ENCODE data around the gene HEY2. TPM values are rescaled to one million over a fixed set of nuclear protein-coding genes. Genes with fewer than 3 reads are reported as not detected.

The HEY2 gene
- total RNA-seq, 1 donor from 2014 or later: 9.6 TPM

- no peak overlapping the region for H3K4me3 Mint-ChIP-seq
- peaks cover 26% of the 10 kb centered on the region for H3K4me1 Mint-ChIP-seq
- no peaks in the 10 kb centered on the region for H3K9me3 Mint-ChIP-seq
- no peak overlapping the region for H3K27ac Mint-ChIP-seq
- no peak for TF ChIP-seq CTCF (IDR thresholded peaks at IDR 0.05; ENCODE audit: unreplicated experiment)
- DNase-seq (ENCODE audit: low spot score in 2 of 2, unreplicated experiment in 2 of 2): no peak
- H3K36me3 Mint-ChIP-seq: no peaks in the 10 kb centered on the region
- peaks cover 52% of the 10 kb centered on the region for H3K27me3 Mint-ChIP-seq (ENCODE audit: low read depth)
These were observed 5.8 kb upstream of the HEY2 start for GRCh38 chr6:125743604-125744003.

GRCh38 chr6:125745281-125746018, 4.0 kb upstream of the HEY2 start:
- Mint-ChIP-seq H3K27me3 (ENCODE audit: low read depth) (peaks cover 66% of the 10 kb centered on the region), H3K4me3 (no peak overlapping the region), H3K36me3 (no peaks in the 10 kb centered on the region), H3K4me1 (peaks cover 33% of the 10 kb centered on the region), H3K9me3 (no peaks in the 10 kb centered on the region), H3K27ac (no peak overlapping the region)
- no peak for DNase-seq (ENCODE audit: low spot score in 2 of 2, unreplicated experiment in 2 of 2)
- no peak for TF ChIP-seq CTCF (IDR thresholded peaks at IDR 0.05; ENCODE audit: unreplicated experiment)

- no peak for DNase-seq (ENCODE audit: low spot score in 2 of 2, unreplicated experiment in 2 of 2)
- no peaks in the 10 kb centered on the region for H3K36me3 Mint-ChIP-seq
- H3K27ac Mint-ChIP-seq: peak overlapping the region; percentile 94
- H3K9me3 Mint-ChIP-seq: no peaks in the 10 kb centered on the region
- TF ChIP-seq CTCF (IDR thresholded peaks at IDR 0.05; ENCODE audit: unreplicated experiment): no peak
- H3K4me3 Mint-ChIP-seq: peak overlapping the region; percentile 79
- peaks cover 36% of the 10 kb centered on the region for H3K4me1 Mint-ChIP-seq
- peaks cover 70% of the 10 kb centered on the region for H3K27me3 Mint-ChIP-seq (ENCODE audit: low read depth)
These were observed 3.4 kb upstream of the HEY2 start for GRCh38 chr6:125746019-125746414.

- Mint-ChIP-seq H3K9me3 (no peaks in the 10 kb centered on the region), H3K4me3 (peak overlapping the region; percentile 79), H3K36me3 (no peaks in the 10 kb centered on the region), H3K4me1 (peaks cover 42% of the 10 kb centered on the region), H3K27ac (peak overlapping the region; percentile 94), H3K27me3 (ENCODE audit: low read depth) (peaks cover 78% of the 10 kb centered on the region)
- peak in 1 of 2 experiments; percentile 59 for DNase-seq (ENCODE audit: low spot score in 2 of 2, unreplicated experiment in 2 of 2)
- no peak for TF ChIP-seq CTCF (IDR thresholded peaks at IDR 0.05; ENCODE audit: unreplicated experiment)
These were observed 2.5 kb upstream of the HEY2 start for GRCh38 chr6:125746731-125747588.

- H3K4me3 Mint-ChIP-seq: peak overlapping the region; percentile 79
- DNase-seq (ENCODE audit: low spot score in 2 of 2, unreplicated experiment in 2 of 2): peak in 1 of 2 experiments; percentile 55
- no peak for TF ChIP-seq CTCF (IDR thresholded peaks at IDR 0.05; ENCODE audit: unreplicated experiment)
- H3K27ac Mint-ChIP-seq: peak overlapping the region; percentile 93
- no peaks in the 10 kb centered on the region for H3K9me3 Mint-ChIP-seq
- peaks cover 80% of the 10 kb centered on the region for H3K27me3 Mint-ChIP-seq (ENCODE audit: low read depth)
- H3K4me1 Mint-ChIP-seq: peaks cover 42% of the 10 kb centered on the region
- no peaks in the 10 kb centered on the region for H3K36me3 Mint-ChIP-seq
These were observed 1.6 kb upstream of the HEY2 start for GRCh38 chr6:125747589-125748405.
